Astrocyte (in vitro differentiated cells and primary cell): Measurements from ENCODE around the gene NINL. TPM values are rescaled to one million over a fixed set of nuclear protein-coding genes. Genes with fewer than 3 reads are reported as not detected.
"Not testable (repeated sequence)": the region's sequence is repeated elsewhere in the genome, so short reads cannot be mapped to it uniquely, and the experiment has no call there.

Source experiments
- DNase-seq: peaks from one replicate; pipeline ENCODE4 v3.0.0-alpha.2; 2010; ENCODE audit warnings: low read depth
- FAIRE-seq: peaks from 2 replicates; lab custom pipeline; 2011; peaks lifted over from hg19 to GRCh38; lab: Jason Lieb, UNC
- H2AFZ ChIP-seq: 2 replicates; pipeline ENCODE4 v1.6.0; 2012; ENCODE audit warnings: low read depth, low read length, inconsistent platforms
- H3K27ac ChIP-seq: 2 replicates; pipeline ENCODE4 v1.5.1; 2011; ENCODE audit warnings: low read depth, low read length, inconsistent platforms
- H3K27me3 ChIP-seq: 2 replicates; pipeline ENCODE4 v1.6.0; 2011; ENCODE audit warnings: low read length, inconsistent platforms; ENCODE audit not compliant: insufficient read depth
- H3K36me3 ChIP-seq: 2 replicates; pipeline ENCODE4 v1.5.1; 2011; ENCODE audit warnings: low read length, inconsistent platforms; ENCODE audit not compliant: insufficient read depth
- H3K4me1 ChIP-seq: 2 replicates; pipeline ENCODE4 v1.5.1; 2011; ENCODE audit warnings: low read length, inconsistent platforms; ENCODE audit not compliant: insufficient read depth
- H3K4me2 ChIP-seq: 2 replicates; pipeline ENCODE4 v1.6.0; 2012; ENCODE audit warnings: low read length, inconsistent platforms
- H3K4me3 ChIP-seq: 2 replicates; pipeline ENCODE4 v1.5.1; 2011; ENCODE audit warnings: low read depth, mild to moderate bottlenecking, low read length, inconsistent platforms; ENCODE audit not compliant: insufficient read depth
- H3K79me2 ChIP-seq: 2 replicates; pipeline ENCODE4 v1.6.0; 2012; ENCODE audit warnings: mild to moderate bottlenecking, low read length, inconsistent platforms; ENCODE audit not compliant: insufficient read depth
- H3K9ac ChIP-seq: 2 replicates; pipeline ENCODE4 v1.6.0; 2012; ENCODE audit warnings: mild to moderate bottlenecking, low read length, inconsistent platforms
- H3K9me3 ChIP-seq: 2 replicates; pipeline ENCODE4 v1.5.1; 2012; ENCODE audit warnings: low read depth, mild to moderate bottlenecking, low read length, inconsistent platforms; ENCODE audit not compliant: insufficient read depth
- H4K20me1 ChIP-seq: 2 replicates; pipeline ENCODE4 v1.6.0; 2012; ENCODE audit warnings: low read length, inconsistent platforms; ENCODE audit not compliant: insufficient read depth
- H3K27ac Mint-ChIP-seq: one replicate; pipeline ENCODE4 v1.8.0; 2021; ENCODE audit warnings: mild to moderate bottlenecking, mixed read lengths; ENCODE audit not compliant: unreplicated experiment
- H3K27me3 Mint-ChIP-seq: one replicate; pipeline ENCODE4 v1.8.0; 2021; ENCODE audit warnings: low read depth, mixed read lengths; ENCODE audit not compliant: unreplicated experiment
- H3K36me3 Mint-ChIP-seq: one replicate; pipeline ENCODE4 v1.8.0; 2021; ENCODE audit warnings: low read depth, mixed read lengths; ENCODE audit not compliant: unreplicated experiment
- H3K4me1 Mint-ChIP-seq: one replicate; pipeline ENCODE4 v1.8.0; 2021; ENCODE audit warnings: low read depth, mixed read lengths; ENCODE audit not compliant: unreplicated experiment
- H3K4me3 Mint-ChIP-seq: one replicate; pipeline ENCODE4 v1.8.0; 2021; ENCODE audit warnings: mild to moderate bottlenecking, moderate library complexity, mixed read lengths; ENCODE audit not compliant: unreplicated experiment
- H3K9me3 Mint-ChIP-seq: one replicate; pipeline ENCODE4 v1.8.0; 2021; ENCODE audit warnings: mild to moderate bottlenecking, mixed read lengths; ENCODE audit not compliant: unreplicated experiment
- EZH2 ChIP-seq: IDR thresholded peaks from 2 replicates; pipeline ENCODE4 v1.6.1; 2012; ENCODE audit warnings: mild to moderate bottlenecking, low read length, inconsistent platforms; ENCODE audit not compliant: insufficient read depth
- total RNA-seq: library from RNA; stranded (reverse); gene quantifications from 2 replicates; pipeline ENCODE4 v1.2.1, GENCODE V29; 2021
- TF ChIP-seq, protein P1 (sequence below): IDR thresholded peaks from 2 replicates; pipeline ENCODE4 v1.5.1; 2011; ENCODE audit warnings: low read depth, mild to moderate bottlenecking, inconsistent platforms, low read length, moderate library complexity; ENCODE audit not compliant: insufficient read depth

NINL gene
- total RNA-seq, 1 donor from 2014 or later = 10.2 TPM

DNA sequence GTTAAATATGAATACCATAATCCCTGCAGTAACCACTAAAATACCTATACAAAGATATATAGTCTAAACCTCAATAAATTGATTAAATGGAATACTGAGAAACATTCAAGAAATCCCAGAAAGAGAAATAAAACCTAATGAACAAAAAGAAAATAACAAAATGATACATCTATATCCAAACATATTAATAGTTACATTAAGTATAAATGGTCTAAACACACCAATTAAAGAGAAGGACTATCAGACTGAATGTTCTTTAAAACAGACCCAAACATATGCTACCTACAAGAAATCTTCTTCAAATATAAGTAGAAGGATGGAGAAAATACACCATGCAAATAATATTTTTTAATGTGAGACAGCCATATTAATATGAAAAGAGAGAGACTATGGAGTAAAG is 22.0 kb downstream of the NINL start:
- Histone ChIP-seq H3K36me3 (no peaks in the 10 kb centered on the region), H3K79me2 (peaks cover 34% of the 10 kb centered on the region), H3K4me3 (no peak overlapping the region)

DNA sequence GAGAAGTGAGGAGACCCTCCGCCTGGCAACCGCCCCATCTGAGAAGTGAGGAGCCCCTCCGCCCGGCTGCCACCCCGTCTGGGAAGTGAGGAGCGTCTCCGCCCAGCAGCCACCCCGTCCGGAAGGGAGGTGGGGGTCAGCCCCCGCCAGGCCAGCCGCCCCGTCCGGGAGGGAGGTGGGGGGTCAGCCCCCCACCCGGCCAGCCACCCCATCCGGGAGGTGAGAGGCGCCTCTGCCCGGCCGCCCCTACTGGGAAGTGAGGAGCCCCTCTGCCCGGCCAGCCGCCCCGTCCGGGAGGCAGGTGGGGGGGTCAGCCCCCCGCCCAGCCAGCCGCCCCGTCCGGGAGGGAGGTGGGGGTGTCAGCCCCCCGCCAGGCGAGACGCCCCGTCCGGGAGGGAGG is 23.6 kb downstream of the NINL start:
- not testable (repeated sequence) for DNase-seq, H3K4me3 ChIP-seq, H3K27ac Mint-ChIP-seq, H3K27me3 Mint-ChIP-seq, H3K27ac ChIP-seq, H3K9me3 ChIP-seq, H3K4me2 ChIP-seq, H3K36me3 ChIP-seq, H3K9ac ChIP-seq, H3K4me3 Mint-ChIP-seq, H3K27me3 ChIP-seq, H2AFZ ChIP-seq, H3K36me3 Mint-ChIP-seq, H3K4me1 ChIP-seq, H3K9me3 Mint-ChIP-seq, FAIRE-seq
- peaks cover 41% of the 10 kb centered on the region for H4K20me1 ChIP-seq
- H3K4me1 Mint-ChIP-seq = peaks cover 11% of the 10 kb centered on the region
- peaks cover 24% of the 10 kb centered on the region for H3K79me2 ChIP-seq

More for the DNA sequence above, 22.0 kb downstream of the NINL start:
- no peak for FAIRE-seq
- H3K9me3 Mint-ChIP-seq = peaks cover 3% of the 10 kb centered on the region
- Histone ChIP-seq H3K27me3 (no peaks in the 10 kb centered on the region), H3K27ac (no peak overlapping the region), H3K4me2 (no peak overlapping the region), H3K4me1 (no peaks in the 10 kb centered on the region), H4K20me1 (peaks cover 44% of the 10 kb centered on the region), H3K9me3 (no peaks in the 10 kb centered on the region), H2AFZ (no peak overlapping the region), H3K9ac (no peak overlapping the region)
- DNase-seq = no peak
- peaks cover 9% of the 10 kb centered on the region for H3K36me3 Mint-ChIP-seq
- peaks cover 11% of the 10 kb centered on the region for H3K4me1 Mint-ChIP-seq
- H3K27ac Mint-ChIP-seq = no peak overlapping the region
- TF ChIP-seq, protein P1, sequence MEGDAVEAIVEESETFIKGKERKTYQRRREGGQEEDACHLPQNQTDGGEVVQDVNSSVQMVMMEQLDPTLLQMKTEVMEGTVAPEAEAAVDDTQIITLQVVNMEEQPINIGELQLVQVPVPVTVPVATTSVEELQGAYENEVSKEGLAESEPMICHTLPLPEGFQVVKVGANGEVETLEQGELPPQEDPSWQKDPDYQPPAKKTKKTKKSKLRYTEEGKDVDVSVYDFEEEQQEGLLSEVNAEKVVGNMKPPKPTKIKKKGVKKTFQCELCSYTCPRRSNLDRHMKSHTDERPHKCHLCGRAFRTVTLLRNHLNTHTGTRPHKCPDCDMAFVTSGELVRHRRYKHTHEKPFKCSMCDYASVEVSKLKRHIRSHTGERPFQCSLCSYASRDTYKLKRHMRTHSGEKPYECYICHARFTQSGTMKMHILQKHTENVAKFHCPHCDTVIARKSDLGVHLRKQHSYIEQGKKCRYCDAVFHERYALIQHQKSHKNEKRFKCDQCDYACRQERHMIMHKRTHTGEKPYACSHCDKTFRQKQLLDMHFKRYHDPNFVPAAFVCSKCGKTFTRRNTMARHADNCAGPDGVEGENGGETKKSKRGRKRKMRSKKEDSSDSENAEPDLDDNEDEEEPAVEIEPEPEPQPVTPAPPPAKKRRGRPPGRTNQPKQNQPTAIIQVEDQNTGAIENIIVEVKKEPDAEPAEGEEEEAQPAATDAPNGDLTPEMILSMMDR = no peak
- no peak for TF ChIP-seq EZH2
- no peaks in the 10 kb centered on the region for H3K27me3 Mint-ChIP-seq
- H3K4me3 Mint-ChIP-seq = no peak overlapping the region

DNA sequence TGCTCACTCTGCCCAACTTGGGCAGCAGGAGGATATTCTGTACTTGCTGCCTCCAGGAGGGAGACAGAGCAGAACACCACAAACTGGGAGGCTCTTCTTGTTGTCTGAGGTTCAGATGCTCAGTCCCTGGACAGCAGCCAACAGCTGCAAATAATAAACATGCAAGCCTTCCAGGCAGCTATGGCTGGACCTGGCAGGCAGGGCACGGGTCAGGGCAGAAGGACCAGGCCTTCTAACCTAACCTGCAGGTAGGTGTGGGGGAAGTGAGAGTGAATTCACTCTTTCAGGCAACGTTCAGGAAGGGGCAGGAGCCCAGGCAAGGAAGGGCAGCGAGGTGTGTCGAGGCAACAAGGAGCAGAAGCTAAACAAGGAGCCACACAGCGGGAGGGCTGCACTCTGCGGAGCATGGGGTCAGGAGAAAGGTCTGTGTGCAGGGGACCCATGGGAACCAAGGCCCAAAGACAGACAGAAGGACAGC is 31.5 kb downstream of the NINL start:
- Histone ChIP-seq H3K36me3 (no peaks in the 10 kb centered on the region), H3K9me3 (no peaks in the 10 kb centered on the region), H3K4me1 (peaks cover 9% of the 10 kb centered on the region), H2AFZ (no peak overlapping the region), H3K27ac (no peak overlapping the region), H3K79me2 (peaks cover 7% of the 10 kb centered on the region), H3K4me3 (no peak overlapping the region), H3K27me3 (no peaks in the 10 kb centered on the region), H3K4me2 (no peak overlapping the region), H3K9ac (no peak overlapping the region), H4K20me1 (peaks cover 59% of the 10 kb centered on the region)
- Mint-ChIP-seq H3K9me3 (no peaks in the 10 kb centered on the region), H3K4me1 (peaks cover 23% of the 10 kb centered on the region), H3K27ac (peak overlapping the region; percentile 89), H3K4me3 (no peak overlapping the region), H3K36me3 (peaks cover 8% of the 10 kb centered on the region), H3K27me3 (no peaks in the 10 kb centered on the region)
- TF ChIP-seq, protein P1 = no peak
- no peak for TF ChIP-seq EZH2
- DNase-seq (no peak), FAIRE-seq (no peak)
